ENCODE measurements around the gene ZNF565. TPM values are rescaled to one million over a fixed set of nuclear protein-coding genes. Genes with fewer than 3 reads are reported as not detected.

ZNF565 gene
- total and polyA plus RNA-seq, 10 of the 15 experiments (the other 5 are each of a cell fraction or from before 2014, with no cell fraction given), result 0.72 to 2.2 (median 1.8) TPM

DNA sequence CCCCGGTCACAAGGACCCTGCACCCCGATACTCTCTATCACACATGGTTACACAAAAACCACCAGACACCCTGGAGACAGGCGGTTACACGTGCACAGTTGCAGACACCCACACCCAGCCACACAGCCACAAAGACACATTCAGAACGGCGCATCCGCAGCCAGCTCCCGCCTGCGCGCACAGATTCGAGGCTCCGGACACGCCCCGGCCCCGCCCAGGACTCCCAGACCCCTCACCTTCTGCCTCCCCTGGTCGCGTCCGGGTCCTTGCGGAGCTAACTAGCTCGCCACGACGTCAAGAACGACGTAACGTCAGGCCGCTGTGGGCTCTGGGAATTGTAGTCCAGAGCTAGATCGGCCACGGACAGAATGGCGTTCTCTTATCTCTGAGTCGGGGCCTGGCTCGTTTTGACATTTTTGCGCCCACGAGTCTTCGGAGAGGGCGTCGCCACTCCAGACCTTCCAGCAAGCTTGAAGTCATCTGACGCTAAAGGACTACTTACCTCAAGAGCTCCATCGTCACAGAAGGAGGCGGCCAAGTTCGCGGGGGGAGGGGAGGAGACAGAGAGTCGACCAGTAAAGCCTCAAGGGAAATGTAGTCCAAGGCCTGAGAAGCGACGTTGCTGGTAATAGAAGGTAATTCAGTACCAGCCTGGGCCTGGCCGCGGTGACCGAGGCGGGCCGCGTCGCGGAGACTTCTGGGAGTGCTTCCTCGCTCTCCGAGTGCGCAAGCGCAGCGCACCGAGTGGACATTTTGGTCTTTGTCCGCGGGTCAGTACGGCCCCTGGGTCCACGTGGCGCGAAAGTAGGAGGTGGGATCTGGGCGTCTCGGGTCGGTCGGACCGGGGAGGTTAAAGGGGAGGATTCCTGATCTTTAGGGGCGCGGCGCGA lies at the start of gene ZNF565, which contains the start of gene ZNF146 (continued):
- TF ChIP-seq, protein P1, sequence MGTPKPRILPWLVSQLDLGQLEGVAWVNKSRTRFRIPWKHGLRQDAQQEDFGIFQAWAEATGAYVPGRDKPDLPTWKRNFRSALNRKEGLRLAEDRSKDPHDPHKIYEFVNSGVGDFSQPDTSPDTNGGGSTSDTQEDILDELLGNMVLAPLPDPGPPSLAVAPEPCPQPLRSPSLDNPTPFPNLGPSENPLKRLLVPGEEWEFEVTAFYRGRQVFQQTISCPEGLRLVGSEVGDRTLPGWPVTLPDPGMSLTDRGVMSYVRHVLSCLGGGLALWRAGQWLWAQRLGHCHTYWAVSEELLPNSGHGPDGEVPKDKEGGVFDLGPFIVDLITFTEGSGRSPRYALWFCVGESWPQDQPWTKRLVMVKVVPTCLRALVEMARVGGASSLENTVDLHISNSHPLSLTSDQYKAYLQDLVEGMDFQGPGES (IDR thresholded peaks at IDR 0.05), result no peak
- TF ChIP-seq NFYB (IDR thresholded peaks at IDR 0.05; ENCODE audit: insufficient read depth, low read depth, low read length) (no peak), JUND (IDR thresholded peaks at IDR 0.05; ENCODE audit: low read depth, low read length) (peak; percentile 9; the same call in 1 of the 2 replicates), NBN (IDR thresholded peaks at IDR 0.05) (peak; percentile 95), EP300 (IDR thresholded peaks at IDR 0.05; ENCODE audit: borderline replicate concordance in 1 of 2, control insufficient read depth in 1 of 2, low read depth in 2 of 2, low read length in 2 of 2) (peak in 1 of 2 experiments; percentile 9; a peak in 2 of 4 replicates), STAT3 (IDR thresholded peaks at IDR 0.05; ENCODE audit: low read depth, low read length) (no peak), TBL1XR1 (IDR thresholded peaks at IDR 0.05; ENCODE audit: low read depth, low read length) (0 out of 2 replicates have a peak, but pooled peaks have one; percentile 9), IRF4 (IDR thresholded peaks at IDR 0.05; ENCODE audit: low read depth, low read length) (peak; percentile 21; the same call in 1 of the 2 replicates)
- TF ChIP-seq, protein P2, sequence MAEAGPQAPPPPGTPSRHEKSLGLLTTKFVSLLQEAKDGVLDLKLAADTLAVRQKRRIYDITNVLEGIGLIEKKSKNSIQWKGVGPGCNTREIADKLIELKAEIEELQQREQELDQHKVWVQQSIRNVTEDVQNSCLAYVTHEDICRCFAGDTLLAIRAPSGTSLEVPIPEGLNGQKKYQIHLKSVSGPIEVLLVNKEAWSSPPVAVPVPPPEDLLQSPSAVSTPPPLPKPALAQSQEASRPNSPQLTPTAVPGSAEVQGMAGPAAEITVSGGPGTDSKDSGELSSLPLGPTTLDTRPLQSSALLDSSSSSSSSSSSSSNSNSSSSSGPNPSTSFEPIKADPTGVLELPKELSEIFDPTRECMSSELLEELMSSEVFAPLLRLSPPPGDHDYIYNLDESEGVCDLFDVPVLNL (IDR thresholded peaks at IDR 0.05; ENCODE audit: low read depth, low read length), result peak; percentile 49; the same call in 1 of the 2 replicates
- TF ChIP-seq, protein P3, sequence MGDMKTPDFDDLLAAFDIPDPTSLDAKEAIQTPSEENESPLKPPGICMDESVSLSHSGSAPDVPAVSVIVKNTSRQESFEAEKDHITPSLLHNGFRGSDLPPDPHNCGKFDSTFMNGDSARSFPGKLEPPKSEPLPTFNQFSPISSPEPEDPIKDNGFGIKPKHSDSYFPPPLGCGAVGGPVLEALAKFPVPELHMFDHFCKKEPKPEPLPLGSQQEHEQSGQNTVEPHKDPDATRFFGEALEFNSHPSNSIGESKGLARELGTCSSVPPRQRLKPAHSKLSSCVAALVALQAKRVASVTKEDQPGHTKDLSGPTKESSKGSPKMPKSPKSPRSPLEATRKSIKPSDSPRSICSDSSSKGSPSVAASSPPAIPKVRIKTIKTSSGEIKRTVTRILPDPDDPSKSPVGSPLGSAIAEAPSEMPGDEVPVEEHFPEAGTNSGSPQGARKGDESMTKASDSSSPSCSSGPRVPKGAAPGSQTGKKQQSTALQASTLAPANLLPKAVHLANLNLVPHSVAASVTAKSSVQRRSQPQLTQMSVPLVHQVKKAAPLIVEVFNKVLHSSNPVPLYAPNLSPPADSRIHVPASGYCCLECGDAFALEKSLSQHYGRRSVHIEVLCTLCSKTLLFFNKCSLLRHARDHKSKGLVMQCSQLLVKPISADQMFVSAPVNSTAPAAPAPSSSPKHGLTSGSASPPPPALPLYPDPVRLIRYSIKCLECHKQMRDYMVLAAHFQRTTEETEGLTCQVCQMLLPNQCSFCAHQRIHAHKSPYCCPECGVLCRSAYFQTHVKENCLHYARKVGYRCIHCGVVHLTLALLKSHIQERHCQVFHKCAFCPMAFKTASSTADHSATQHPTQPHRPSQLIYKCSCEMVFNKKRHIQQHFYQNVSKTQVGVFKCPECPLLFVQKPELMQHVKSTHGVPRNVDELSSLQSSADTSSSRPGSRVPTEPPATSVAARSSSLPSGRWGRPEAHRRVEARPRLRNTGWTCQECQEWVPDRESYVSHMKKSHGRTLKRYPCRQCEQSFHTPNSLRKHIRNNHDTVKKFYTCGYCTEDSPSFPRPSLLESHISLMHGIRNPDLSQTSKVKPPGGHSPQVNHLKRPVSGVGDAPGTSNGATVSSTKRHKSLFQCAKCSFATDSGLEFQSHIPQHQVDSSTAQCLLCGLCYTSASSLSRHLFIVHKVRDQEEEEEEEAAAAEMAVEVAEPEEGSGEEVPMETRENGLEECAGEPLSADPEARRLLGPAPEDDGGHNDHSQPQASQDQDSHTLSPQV (IDR thresholded peaks at IDR 0.05), result no peak
- TF ChIP-seq, protein P4, sequence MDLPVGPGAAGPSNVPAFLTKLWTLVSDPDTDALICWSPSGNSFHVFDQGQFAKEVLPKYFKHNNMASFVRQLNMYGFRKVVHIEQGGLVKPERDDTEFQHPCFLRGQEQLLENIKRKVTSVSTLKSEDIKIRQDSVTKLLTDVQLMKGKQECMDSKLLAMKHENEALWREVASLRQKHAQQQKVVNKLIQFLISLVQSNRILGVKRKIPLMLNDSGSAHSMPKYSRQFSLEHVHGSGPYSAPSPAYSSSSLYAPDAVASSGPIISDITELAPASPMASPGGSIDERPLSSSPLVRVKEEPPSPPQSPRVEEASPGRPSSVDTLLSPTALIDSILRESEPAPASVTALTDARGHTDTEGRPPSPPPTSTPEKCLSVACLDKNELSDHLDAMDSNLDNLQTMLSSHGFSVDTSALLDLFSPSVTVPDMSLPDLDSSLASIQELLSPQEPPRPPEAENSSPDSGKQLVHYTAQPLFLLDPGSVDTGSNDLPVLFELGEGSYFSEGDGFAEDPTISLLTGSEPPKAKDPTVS (IDR thresholded peaks at IDR 0.05; ENCODE audit: low read depth, low read length), result 0 out of 2 replicates have a peak, but pooled peaks have one; percentile 44
- TF ChIP-seq, protein P5, sequence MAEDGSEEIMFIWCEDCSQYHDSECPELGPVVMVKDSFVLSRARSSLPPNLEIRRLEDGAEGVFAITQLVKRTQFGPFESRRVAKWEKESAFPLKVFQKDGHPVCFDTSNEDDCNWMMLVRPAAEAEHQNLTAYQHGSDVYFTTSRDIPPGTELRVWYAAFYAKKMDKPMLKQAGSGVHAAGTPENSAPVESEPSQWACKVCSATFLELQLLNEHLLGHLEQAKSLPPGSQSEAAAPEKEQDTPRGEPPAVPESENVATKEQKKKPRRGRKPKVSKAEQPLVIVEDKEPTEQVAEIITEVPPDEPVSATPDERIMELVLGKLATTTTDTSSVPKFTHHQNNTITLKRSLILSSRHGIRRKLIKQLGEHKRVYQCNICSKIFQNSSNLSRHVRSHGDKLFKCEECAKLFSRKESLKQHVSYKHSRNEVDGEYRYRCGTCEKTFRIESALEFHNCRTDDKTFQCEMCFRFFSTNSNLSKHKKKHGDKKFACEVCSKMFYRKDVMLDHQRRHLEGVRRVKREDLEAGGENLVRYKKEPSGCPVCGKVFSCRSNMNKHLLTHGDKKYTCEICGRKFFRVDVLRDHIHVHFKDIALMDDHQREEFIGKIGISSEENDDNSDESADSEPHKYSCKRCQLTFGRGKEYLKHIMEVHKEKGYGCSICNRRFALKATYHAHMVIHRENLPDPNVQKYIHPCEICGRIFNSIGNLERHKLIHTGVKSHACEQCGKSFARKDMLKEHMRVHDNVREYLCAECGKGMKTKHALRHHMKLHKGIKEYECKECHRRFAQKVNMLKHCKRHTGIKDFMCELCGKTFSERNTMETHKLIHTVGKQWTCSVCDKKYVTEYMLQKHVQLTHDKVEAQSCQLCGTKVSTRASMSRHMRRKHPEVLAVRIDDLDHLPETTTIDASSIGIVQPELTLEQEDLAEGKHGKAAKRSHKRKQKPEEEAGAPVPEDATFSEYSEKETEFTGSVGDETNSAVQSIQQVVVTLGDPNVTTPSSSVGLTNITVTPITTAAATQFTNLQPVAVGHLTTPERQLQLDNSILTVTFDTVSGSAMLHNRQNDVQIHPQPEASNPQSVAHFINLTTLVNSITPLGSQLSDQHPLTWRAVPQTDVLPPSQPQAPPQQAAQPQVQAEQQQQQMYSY (CRISPR knock-in tag; IDR thresholded peaks at IDR 0.05), result no peak
- TF ChIP-seq, protein P6, sequence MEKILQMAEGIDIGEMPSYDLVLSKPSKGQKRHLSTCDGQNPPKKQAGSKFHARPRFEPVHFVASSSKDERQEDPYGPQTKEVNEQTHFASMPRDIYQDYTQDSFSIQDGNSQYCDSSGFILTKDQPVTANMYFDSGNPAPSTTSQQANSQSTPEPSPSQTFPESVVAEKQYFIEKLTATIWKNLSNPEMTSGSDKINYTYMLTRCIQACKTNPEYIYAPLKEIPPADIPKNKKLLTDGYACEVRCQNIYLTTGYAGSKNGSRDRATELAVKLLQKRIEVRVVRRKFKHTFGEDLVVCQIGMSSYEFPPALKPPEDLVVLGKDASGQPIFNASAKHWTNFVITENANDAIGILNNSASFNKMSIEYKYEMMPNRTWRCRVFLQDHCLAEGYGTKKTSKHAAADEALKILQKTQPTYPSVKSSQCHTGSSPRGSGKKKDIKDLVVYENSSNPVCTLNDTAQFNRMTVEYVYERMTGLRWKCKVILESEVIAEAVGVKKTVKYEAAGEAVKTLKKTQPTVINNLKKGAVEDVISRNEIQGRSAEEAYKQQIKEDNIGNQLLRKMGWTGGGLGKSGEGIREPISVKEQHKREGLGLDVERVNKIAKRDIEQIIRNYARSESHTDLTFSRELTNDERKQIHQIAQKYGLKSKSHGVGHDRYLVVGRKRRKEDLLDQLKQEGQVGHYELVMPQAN (conservative IDR thresholded peaks at IDR 0.05), result peak; percentile 94; the same call in 1 of the 2 replicates
